ENCODE measurements around the gene ADGRB3.
A peak's percentile ranks its signal among the peaks of the same experiment; 100 is the strongest.

ADGRB3 gene

GRCh38 chr6:68710496-68710895 is 75.4 kb downstream of the ADGRB3 start:
- no peak for DNase-seq

GRCh38 chr6:68710916-68711315 is 75.8 kb downstream of the ADGRB3 start:
- no peak for DNase-seq

- no peak for DNase-seq
These were observed 76.4 kb downstream of the ADGRB3 start for GRCh38 chr6:68711386-68712000.

- no peak for DNase-seq
These were observed 81.5 kb downstream of the ADGRB3 start for GRCh38 chr6:68716620-68717019.

- DNase-seq, result peak; percentile 58
These were observed 83.4 kb downstream of the ADGRB3 start for GRCh38 chr6:68718385-68719073.

GRCh38 chr6:68719761-68720160 is 84.7 kb downstream of the ADGRB3 start:
- DNase-seq, result no peak

GRCh38 chr6:68722891-68723527 is 87.9 kb downstream of the ADGRB3 start:
- no peak for DNase-seq

- DNase-seq, result no peak
These were observed 89.0 kb downstream of the ADGRB3 start for GRCh38 chr6:68724060-68724459.

- no peak for DNase-seq
These were observed 91.3 kb downstream of the ADGRB3 start for GRCh38 chr6:68726337-68726736.

GRCh38 chr6:68726992-68727391 is 91.9 kb downstream of the ADGRB3 start:
- no peak for DNase-seq

- DNase-seq, result no peak
These were observed 92.6 kb downstream of the ADGRB3 start for GRCh38 chr6:68727699-68728098.

- DNase-seq, result no peak
These were observed 93.3 kb downstream of the ADGRB3 start for GRCh38 chr6:68728159-68728979.

- no peak for DNase-seq
These were observed 94.4 kb downstream of the ADGRB3 start for GRCh38 chr6:68729377-68729903.

GRCh38 chr6:68730291-68731054 is 95.4 kb downstream of the ADGRB3 start:
- no peak for DNase-seq

- no peak for DNase-seq
These were observed 97.3 kb downstream of the ADGRB3 start for GRCh38 chr6:68732423-68732822.

GRCh38 chr6:68735866-68736265 is 100.8 kb downstream of the ADGRB3 start:
- DNase-seq, result no peak

- DNase-seq, result no peak
These were observed 102.0 kb downstream of the ADGRB3 start for GRCh38 chr6:68737061-68737460.

GRCh38 chr6:68738039-68738438 is 103.0 kb downstream of the ADGRB3 start:
- DNase-seq, result no peak

GRCh38 chr6:68740828-68741500 is 105.9 kb downstream of the ADGRB3 start:
- peak; percentile 21 for DNase-seq

- DNase-seq, result no peak
These were observed 106.7 kb downstream of the ADGRB3 start for GRCh38 chr6:68741501-68742386.

GRCh38 chr6:68743099-68743498 is 108.0 kb downstream of the ADGRB3 start:
- no peak for DNase-seq

Measured in NCI-H510A treated with DMSO at 0.1 percent for 48 hours (cell line).